Sciatic nerve (tissue), 2 donors: ENCODE results near the gene ALOX12B. TPM values are rescaled to one million over a fixed set of nuclear protein-coding genes. Genes with fewer than 3 reads are reported as not detected.
A peak's percentile ranks its signal among the peaks of the same experiment; 100 is the strongest.

Experiments used
- ATAC-seq: fragments of 200-7000 bp; cut with Tn5 transposase; one replicate; pipeline ENCODE4 v1.9.1; 2020; ENCODE audit warnings: mild to moderate bottlenecking, moderate library complexity
- DNase-seq: peaks from one replicate; pipeline ENCODE4 v3.0.0-alpha.2; 2020; ENCODE audit warnings: low spot score
- intact Hi-C: fragments of 100-400 bp; cut with DNase I; formaldehyde crosslinking; loops from one replicate; pipeline ENCODE4 v1.14.2; 2022
- total RNA-seq: library from RNA; stranded (reverse); fragmentation: NEBNext Ultra II Directional; extraction: Animal tissue kit (Norgen Biotek cat#: 25700); gene quantifications from one replicate; pipeline ENCODE4 v1.2.1, GENCODE V29; 2021
- donor health status: DM: no; HTN: no; CAD: no.
- donor health status: DM: no; HTN: no; CAD: no.

The ALOX12B gene
- total RNA-seq, 1 donor from 2014 or later, result not detected

DNA sequence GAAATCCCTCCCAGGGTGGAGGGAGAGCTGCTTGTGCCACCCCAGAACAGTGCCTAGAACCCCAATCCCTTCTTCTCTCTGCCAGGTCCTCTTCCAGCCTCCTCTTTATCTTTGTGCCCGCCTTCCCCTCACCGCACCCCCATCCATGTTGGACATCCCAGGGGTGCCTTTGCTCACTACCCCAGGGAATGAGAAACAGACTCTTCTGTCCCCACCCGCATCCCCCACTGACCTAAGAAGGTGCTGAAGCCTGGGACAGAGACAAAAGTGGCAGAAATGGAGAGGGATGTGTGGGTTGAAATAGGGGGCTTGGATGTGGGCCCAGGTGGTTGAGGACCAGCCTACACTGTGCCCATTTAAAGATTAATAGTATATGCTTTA is 31.7 kb downstream of the ALOX12B start:
- DNase-seq (no peak), ATAC-seq (no peak)
- intact Hi-C loops, result no loop called here

DNA sequence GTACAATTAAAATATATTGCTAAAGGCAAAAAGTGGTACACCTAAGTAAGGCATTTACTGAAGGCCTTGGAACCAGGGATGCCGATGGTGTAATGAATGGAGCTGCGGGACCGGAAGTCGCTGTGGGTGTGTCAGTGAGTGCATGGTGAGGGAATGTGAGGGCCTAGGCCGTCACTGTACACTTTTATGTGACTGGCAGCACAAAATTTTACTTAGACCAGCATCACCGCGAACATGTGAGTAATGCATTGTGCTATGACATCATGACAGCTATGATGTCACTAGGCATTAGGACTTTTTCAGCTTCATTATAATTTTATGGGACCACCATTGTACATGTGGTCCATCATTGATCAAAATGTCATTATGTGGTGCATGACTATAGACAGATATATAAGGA is 33.9 kb downstream of the ALOX12B start:
- intact Hi-C loops, result no loop called here
- no peak for DNase-seq
- ATAC-seq, result no peak

DNA sequence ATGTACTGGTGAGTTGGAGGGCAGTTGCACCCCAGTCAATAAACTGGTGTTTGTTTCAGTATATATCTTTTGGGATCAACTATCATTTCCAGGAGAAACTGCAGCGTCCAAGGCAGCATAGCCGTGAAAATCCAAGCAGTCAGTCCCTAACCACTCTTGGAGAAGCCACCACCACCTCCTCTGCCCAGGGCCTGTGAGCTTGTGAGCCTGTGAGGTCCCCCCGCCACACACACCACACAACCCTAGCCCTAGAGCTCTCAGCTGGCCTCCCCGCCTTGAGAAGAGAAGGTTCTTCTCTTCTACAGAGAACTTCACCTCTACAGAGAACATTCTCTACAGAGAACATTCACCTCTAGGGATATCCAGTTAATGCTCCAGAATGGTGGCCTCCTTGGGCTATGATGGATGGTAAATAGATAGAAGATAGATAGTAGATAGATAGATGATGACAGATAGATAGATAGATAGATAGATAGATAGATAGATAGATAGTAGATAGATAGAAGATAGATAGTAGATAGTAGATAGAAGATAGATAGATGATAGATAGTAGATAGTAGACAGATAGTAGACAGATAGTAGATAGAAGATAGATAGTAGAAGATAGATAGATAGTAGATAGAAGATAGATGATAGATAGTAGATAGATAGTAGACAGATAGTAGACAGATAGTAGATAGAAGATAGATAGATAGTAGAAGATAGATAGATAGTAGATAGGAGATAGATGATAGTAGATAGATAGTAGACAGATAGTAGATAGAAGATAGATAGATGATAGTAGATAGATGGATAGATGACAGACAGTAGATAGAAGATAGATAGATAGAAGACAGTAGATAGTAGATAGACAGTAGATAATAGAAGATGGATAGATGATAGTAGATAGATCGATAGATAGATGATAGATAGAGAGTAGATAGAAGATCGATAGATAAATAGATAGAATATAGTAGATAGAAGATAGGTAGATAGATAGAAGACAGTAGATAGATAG is 35.0 kb downstream of the ALOX12B start:
- DNase-seq (no peak), ATAC-seq (no peak)
- intact Hi-C loops, result no loop called here

DNA sequence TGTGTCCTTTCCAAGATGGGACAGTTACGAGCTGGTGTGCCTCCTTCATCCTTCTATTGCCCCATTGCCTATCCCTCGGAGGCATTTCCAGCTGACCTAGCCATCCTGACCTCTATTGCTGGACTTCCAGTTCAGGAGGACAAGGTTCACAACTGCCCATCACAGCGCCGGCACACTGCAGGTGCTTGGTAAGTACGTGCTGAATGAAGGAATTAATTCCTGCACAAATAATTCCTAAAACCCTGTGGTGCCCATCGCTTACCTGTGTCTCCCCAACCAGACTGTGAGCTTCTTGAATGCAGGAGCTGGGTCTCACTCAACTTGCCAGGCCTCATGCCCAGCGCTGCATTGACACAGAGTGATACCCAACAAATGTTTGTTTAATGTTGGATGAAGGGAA is 35.7 kb downstream of the ALOX12B start:
- intact Hi-C loops, result no loop called here
- ATAC-seq (no peak), DNase-seq (no peak)

DNA sequence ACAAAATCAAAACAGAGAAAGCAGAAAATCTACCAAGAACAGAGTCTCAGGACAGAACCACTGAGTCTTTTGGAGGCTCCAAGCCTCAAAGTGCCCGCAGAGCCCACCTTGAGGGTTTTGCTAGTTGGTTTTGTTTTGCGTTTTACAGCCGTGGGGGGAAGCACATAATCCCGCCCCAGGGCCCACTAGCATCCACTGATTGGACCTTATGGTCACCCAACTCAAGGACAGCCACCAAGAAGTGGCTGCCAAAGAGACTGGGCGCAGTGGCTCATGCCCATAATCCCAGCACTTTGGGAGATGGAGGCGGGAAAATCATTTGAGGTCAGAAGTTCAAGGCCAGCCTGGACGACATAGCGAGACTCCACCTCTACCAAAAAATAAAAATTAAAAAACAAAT is 38.8 kb downstream of the ALOX12B start:
- intact Hi-C loops, result no loop called here
- DNase-seq (no peak), ATAC-seq (no peak)

DNA sequence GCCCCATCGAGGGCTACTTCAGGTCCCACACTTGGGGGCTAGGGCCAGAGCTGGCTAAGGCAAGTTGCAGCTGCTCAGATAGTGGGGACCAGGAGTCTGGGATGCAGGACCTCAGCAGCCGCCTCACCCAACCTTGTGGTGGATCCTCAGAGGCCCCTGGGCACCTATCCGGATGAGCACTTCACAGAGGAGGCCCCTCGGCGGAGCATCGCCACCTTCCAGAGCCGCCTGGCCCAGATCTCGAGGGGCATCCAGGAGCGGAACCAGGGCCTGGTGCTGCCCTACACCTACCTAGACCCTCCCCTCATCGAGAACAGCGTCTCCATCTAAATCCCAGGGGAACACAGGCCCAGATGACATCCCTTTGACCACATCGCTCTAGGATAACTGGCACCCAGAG is 39.3 kb downstream of the ALOX12B start:
- intact Hi-C loops, result no loop called here
- DNase-seq, result peak; percentile 49
- no peak for ATAC-seq

DNA sequence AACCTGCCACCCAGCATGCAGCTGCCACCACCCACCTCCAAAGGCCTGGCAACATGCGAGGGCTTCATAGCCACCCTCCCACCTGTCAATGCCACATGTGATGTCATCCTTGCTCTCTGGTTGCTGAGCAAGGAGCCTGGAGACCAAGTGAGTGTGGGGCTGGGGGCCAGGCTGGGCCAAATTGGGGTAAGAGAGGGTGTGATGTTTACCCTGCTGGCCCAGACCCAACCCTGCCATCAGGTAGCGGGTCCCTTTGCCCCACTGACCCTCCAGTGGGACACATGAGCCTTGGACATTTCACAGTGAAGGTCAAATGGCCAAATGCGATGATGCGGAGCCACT is 39.8 kb downstream of the ALOX12B start:
- peak; percentile 45 for DNase-seq
- intact Hi-C loops, result no loop called here
- ATAC-seq, result no peak

DNA sequence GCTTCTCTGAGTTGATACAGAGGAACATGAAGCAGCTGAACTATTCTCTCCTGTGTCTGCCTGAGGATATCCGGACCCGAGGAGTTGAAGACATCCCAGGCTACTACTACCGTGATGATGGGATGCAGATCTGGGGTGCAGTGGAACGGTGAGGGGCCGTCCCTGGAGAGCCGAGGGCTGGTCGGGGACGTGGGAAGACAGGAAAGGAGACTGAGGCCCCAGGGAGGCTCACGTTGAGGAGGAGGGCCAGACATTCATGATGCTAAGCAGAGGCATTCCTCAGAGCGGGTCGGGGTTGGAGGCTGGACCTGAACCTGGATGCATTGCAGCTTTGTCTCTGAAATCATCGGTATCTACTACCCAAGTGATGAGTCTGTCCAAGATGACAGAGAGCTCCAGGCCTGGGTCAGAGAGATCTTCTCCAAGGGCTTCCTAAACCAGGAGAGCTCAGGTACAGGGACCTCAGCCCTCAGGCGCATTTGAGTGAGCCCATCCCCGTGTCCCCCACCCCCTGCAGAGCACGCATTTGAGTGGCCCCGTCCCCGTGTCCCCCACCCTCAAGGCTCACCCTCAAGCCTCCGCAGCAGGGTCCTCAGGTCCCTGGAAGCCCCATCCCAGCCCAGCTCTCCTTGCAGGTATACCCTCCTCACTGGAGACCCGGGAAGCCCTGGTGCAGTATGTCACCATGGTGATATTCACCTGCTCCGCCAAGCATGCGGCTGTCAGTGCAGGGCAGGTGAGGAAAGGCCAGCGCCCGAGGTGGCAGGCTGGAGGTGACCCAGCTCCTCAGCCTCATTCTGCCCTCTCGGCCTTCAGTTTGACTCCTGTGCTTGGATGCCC is 40.4 kb downstream of the ALOX12B start:
- DNase-seq, result no peak
- intact Hi-C loops, result no loop called here
- ATAC-seq, result no peak

DNA sequence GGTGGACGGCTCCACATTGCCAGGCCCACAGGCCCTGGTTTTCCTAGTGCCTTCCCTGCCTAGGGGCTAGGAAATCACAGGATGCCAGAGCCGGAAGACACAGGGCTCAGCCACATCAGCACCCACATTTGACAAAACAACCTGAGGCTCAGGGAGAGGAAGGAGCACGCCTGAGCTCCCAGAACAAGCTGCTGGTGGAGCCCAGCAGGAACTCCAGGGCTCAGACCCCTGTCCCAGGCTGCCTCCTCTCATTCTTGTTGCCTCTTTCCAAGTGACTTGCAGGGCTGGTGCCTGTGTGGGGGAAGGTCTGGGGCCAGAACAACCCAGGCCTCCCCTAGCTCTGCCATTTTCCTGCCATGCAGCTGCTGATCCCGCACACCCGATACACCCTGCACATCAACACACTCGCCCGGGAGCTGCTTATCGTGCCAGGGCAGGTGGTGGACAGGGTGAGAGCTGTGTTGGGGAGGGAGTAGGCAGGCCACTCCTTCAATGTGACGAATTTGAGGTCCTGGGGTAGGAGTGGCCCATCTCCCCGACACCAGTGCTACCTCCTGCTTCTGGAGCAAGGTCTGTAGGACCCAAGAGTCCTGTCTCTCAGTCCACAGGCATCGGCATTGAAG is 41.1 kb downstream of the ALOX12B start:
- intact Hi-C loops, result no loop called here
- no peak for DNase-seq
- no peak for ATAC-seq

DNA sequence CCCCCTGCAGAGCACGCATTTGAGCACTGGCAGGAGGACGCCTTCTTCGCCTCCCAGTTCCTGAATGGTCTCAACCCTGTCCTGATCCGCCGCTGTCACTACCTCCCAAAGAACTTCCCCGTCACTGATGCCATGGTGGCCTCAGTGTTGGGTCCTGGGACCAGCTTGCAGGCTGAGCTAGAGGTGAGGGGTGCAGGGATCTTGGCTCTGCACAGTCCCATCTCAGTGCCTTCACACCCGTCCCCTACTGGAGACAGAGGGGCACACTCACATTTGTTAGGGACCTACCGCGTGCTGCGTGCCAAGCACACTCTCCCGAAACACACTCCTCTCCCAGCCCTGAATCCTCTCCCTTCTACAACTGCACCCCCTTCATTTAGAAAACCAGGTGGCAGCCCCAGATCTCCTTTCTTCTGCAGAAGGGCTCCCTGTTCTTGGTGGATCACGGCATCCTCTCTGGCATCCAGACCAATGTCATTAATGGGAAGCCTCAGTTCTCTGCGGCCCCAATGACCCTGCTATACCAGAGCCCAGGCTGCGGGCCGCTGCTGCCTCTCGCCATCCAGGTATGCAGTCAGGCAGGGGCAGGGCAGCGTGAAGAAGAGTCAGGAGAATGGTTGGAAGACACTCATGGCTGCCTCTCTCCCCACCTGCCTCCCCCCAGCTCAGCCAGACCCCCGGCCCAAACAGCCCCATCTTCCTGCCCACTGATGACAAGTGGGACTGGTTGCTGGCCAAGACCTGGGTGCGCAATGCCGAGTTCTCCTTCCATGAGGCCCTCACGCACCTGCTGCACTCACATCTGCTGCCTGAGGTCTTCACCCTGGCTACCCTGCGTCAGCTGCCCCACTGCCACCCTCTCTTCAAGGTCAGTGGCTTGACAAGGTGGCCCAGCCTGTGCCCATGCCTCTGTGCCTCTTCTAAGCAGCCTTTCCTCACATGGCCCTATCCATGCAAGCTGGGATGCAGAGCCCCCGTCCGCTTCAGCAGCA is 42.4 kb downstream of the ALOX12B start:
- intact Hi-C loops, result no loop called here
- no peak for ATAC-seq

DNA sequence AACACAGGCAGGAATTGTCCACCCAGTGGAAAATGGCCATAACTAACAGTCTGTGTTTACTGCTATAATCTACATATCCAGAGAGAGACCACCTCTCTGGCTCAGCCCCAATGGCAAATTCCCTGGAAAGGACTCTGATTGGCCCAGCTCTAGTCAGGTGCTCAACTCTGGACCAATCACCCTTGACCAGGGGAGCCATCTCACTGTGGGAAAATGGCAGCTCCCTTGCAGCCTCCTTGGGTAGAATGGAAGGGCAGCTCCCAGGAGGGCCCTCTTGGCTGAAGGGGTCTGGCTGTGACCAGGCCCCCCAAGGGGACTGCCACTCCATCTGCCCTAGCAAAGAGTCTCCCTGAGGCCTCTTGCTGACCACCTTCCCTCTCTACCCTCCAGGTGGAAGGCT is 45.5 kb downstream of the ALOX12B start:
- ATAC-seq (no peak), DNase-seq (no peak)
- intact Hi-C loops, result no loop called here

More for the DNA sequence above, 42.4 kb downstream of the ALOX12B start:
- DNase-seq, result no peak

DNA sequence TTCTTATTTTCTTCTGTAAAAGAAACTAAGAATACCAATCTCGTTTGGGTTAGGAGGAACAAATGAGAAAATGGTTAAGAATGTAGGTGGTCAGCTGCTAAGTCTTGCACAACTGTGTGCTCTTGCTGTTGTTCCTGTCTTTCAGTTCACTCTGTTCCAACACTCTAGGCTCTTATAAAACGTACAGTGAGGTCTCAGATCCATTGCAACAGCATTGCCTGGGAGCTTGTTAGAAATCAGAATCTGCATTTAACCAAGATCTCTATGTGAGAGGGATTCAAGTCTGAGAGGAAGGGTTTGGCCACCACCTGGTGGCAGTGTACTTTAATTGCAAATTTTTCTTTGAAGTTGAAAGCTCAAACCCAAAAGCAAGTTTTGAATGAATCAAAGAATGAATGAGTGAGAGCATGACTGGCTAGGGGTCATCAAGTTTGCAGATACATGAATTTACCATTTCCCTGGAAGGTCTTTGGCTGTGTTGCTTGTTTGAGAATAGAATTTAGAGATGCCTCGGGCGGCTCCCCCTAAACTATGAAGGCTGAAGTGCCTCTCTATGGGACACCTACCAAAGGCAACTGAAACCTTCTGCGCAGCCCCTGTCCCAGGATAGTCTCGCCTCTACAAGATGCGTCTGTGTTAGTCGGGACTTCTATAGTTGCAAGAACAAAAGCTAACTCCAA is 46.1 kb downstream of the ALOX12B start:
- ATAC-seq (peak; percentile 86), DNase-seq (no peak)

DNA sequence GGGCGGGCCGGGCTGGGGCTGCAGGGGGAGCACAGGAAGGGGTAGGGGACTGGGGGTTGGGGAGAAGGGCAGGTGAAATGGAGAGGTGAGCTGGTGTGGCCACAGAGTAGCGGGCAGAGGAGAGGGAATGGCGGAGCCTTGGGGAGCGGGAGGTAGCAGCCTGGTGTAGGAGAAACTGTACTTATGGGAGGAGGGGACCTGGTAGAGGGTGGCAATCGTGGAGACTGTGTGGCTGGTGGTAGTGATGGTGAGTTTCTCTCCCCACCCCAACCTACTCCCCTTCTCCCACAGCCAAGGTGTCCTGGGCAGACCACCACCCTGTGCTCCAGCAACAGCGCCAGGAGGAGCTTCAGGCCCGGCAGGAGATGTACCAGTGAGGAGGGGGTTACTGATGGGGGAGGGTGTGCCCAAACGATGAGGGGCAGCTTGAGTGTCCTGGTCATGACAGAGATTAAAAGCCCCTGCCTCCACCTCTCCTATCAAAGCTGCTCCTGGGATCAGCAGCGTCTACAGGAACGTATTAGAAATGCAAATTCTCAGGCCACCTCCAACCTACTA is 47.8 kb downstream of the ALOX12B start:
- no peak for ATAC-seq
- intact Hi-C loops, result no loop called here
- peak; percentile 28 for DNase-seq

More for the DNA sequence above, 46.1 kb downstream of the ALOX12B start:
- intact Hi-C loops, result no loop called here

DNA sequence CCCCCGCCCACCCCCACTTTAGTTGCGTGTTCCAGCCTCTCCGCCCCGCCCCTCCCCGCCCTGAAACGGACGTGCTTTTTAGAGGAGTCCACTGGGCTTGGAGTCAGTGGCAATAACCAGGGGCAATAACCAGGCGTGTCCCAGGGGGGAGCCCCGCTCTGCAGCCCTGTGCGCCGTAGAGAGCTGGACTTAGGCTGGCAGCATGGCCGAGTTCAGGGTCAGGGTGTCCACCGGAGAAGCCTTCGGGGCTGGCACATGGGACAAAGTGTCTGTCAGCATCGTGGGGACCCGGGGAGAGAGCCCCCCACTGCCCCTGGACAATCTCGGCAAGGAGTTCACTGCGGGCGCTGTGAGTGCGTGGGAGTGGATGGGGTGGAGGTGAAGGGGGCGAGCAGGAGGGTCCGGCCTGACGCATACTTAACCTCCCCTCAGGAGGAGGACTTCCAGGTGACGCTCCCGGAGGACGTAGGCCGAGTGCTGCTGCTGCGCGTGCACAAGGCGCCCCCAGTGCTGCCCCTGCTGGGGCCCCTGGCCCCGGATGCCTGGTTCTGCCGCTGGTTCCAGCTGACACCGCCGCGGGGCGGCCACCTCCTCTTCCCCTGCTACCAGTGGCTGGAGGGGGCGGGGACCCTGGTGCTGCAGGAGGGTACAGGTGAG is 48.4 kb downstream of the ALOX12B start, which contains the start of gene ALOX15B:
Gene ALOX15B (plus strand): TSS at position 106 of the 657 bp plus-strand sequence. CDS start 97 bp downstream, at position 203.
- intact Hi-C loops, result no loop called here
- DNase-seq, result peak; percentile 54
- ATAC-seq, result peak; percentile 29

DNA sequence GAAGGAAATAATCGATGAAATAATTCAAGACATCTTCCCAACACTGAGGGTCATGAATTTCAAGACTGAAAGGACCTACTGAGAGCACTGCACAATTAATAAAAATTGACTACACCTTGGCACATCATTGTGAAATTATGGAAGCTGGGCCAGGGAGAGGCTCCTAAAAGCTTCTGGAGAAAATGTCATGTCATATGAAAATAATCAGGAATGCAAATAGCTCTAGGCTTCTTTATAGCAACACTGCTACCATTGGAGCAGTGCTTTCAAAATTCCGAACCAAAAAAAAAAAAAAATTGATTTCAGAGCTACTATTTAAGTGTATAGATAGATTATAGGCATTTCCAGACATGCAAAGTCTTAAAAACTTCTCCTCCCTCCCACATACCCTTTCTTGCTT is 55.1 kb downstream of the ALOX12B start:
- ATAC-seq (no peak), DNase-seq (no peak)
- intact Hi-C loops, result no loop called here

DNA sequence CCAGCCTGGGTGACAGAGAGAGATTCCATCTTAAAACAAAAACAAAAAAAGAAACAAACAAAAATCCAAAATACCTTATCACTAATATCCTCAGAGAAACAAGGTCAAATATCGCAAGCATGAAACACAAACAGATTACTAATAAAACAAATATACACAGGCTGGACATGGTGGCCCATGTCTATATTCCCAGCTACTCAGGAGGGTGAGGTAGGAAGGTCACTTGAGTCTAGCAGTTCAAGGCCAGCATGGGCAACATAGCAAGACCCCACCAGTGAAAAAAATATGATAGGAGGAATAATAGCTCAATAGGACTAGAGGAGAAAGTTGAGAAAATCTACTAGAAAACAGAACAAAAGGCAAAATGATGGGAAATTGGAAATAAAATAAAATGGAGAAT is 55.6 kb downstream of the ALOX12B start:
- intact Hi-C loops, result no loop called here
- ATAC-seq (no peak), DNase-seq (no peak)

DNA sequence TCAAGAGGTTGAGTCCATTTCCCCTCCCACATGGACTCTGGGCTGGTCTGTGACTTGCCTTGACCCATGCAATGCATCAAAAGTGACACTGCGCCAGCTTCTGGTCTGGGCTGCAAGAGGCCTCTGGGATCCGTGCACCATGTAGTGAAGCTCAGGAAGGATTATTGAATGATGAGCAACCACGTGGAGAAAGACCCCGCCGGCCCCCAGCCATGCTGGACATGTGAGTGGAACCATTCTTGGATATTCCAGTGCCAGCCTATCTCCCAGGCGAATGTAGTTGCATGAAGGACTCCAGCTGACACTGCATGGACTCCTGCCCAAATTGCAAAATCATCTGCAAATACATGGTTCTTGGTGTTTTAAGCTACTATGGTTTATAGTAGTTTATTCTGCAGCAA is 56.3 kb downstream of the ALOX12B start:
- ATAC-seq (no peak), DNase-seq (no peak)
- intact Hi-C loops, result no loop called here
